ENCODE results near the gene CDC73. TPM values are rescaled to one million over a fixed set of nuclear protein-coding genes. Genes with fewer than 3 reads are reported as not detected.

The CDC73 gene
- total and polyA plus RNA-seq, 9 of the 15 experiments (the other 6 are each of a cell fraction or from before 2014, with no cell fraction given), result 19.0 to 61.7 (median 30.1) TPM

GRCh38 chr1:193103759-193104501 lies 17.9 kb upstream of the CDC73 start:
- Histone ChIP-seq H3K36me3 (ENCODE audit: control insufficient read depth, insufficient read depth, low read length) (peaks cover 35% of the 10 kb centered on the region), H4K20me1 (replicated peaks; ENCODE audit: control insufficient read depth, insufficient read depth, low read length) (no peaks in the 10 kb centered on the region), H3K9ac (ENCODE audit: insufficient read depth in 1 of 2, low read depth in 2 of 2, low read length in 2 of 2) (peak overlapping the region; percentile 83 to 94), H3K4me2 (ENCODE audit: insufficient read depth, low read length) (peak overlapping the region; percentile 82), H3K9me1 (ENCODE audit: control insufficient read depth, insufficient read depth, low read length) (no peaks in the 10 kb centered on the region), H3K4me1 (replicated peaks in 1 of 2; ENCODE audit: control insufficient read depth in 2 of 2, insufficient read depth in 2 of 2, low read length in 2 of 2) (peaks cover 10 to 18% of the 10 kb centered on the region in 2 experiments; a peak in 4 of 5 replicates), H3K4me3 (peak overlapping the region; percentile 73), H3K27ac (ENCODE audit: extremely low read depth, low read depth, low read length) (peak overlapping the region; percentile 79), H3K9me3 (replicated peaks; ENCODE audit: control insufficient read depth, insufficient read depth, low read depth, low read length) (no peaks in the 10 kb centered on the region), H3K79me2 (ENCODE audit: control insufficient read depth, insufficient read depth, low read length) (peaks cover 40% of the 10 kb centered on the region), H3K27me3 (ENCODE audit: control insufficient read depth in 2 of 2, insufficient read depth in 2 of 2, low read length in 2 of 2) (no peaks in the 10 kb centered on the region), H2AFZ (ENCODE audit: low read depth, low read length) (peak overlapping the region; percentile 88)
- no TSS peak for BruUV-seq (replicated peaks)
- ATAC-seq (peak; percentile 20), DNase-seq (ENCODE audit: extremely low read depth in 1 of 4, low spot score in 3 of 4) (peak in 1 of 4 experiments; percentile 51), FAIRE-seq (peak; percentile 29)
- in situ Hi-C loops (cut with MboI) (no loop called here), intact Hi-C loops (cut with micrococcal nuclease) (loop anchor here (1.0 to 2.0 kb wide), 2 partner anchors 33 to 45 kb away; partner anchors contain the start of genes RO60 and UCHL5)
- 8% methylated on average over 9 of the region's 9 CpGs for WGBS (ENCODE audit: insufficient coverage, low coverage, missing lambda C conversion rate)
- CTCF ChIA-PET (ENCODE audit: low intra/inter-chr PET ratio), result no interaction called here
- POLR2A ChIA-PET, result interaction anchor here (0.7 to 4.9 kb wide), 13 partner anchors 10 to 146 kb away, joined by 3 to 29 read pairs (median 6); partner anchors contain the start of genes CDC73, RO60 and UCHL5
- TF ChIP-seq DPF2 (IDR thresholded peaks at IDR 0.05) (peak; percentile 47; the same call in 1 of the 2 replicates), HMBOX1 (IDR thresholded peaks at IDR 0.05) (peak; percentile 74), RBM22 (IDR thresholded peaks at IDR 0.05; ENCODE audit: low read depth, low read length, poor library complexity, severe bottlenecking) (no peak), SMARCE1 (IDR thresholded peaks at IDR 0.05) (peak; percentile 48; the same call in 1 of the 2 replicates), ZKSCAN1 (IDR thresholded peaks at IDR 0.05; ENCODE audit: low read depth, low read length) (peak; percentile 93; the same call in 1 of the 2 replicates), SMARCA5 (IDR thresholded peaks at IDR 0.05) (peak; percentile 86; the same call in 1 of the 2 replicates), ADNP (tag; IDR thresholded peaks at IDR 0.05) (0 out of 2 replicates have a peak, but pooled peaks have one; percentile 42), ZKSCAN8 (CRISPR knock-in tag; IDR thresholded peaks at IDR 0.05) (peak; percentile 99), RCOR1 (IDR thresholded peaks at IDR 0.05; ENCODE audit: borderline replicate concordance in 1 of 2, low read depth in 2 of 2, low read length in 2 of 2) (peak in 1 of 2 experiments; percentile 6; a peak in 1 of 4 replicates), CREB3L1 (IDR thresholded peaks at IDR 0.05; ENCODE audit: borderline replicate concordance, low read depth) (0 out of 2 replicates have a peak, but pooled peaks have one; percentile 18), MECOM (CRISPR knock-in tag; IDR thresholded peaks at IDR 0.05) (0 out of 2 replicates have a peak, but pooled peaks have one; percentile 24), ZFP36 (IDR thresholded peaks at IDR 0.05; ENCODE audit: low read depth, low read length, partially characterized antibody) (peak; percentile 64), CSDE1 (IDR thresholded peaks at IDR 0.05) (0 out of 4 replicates have a peak, but pooled peaks of 1 of the 2 experiments have one; percentile 11), SMARCA4 (IDR thresholded peaks at IDR 0.05) (peak; percentile 34; the same call in 1 of the 2 replicates), POLR2B (IDR thresholded peaks at IDR 0.05; ENCODE audit: low read depth, partially characterized antibody) (no peak), BCOR (IDR thresholded peaks at IDR 0.05) (peak; percentile 60; the same call in 1 of the 2 replicates), KDM1A (IDR thresholded peaks at IDR 0.05) (peak in 1 of 2 experiments; percentile 46; a peak in 1 of 4 replicates), PCBP2 (IDR thresholded peaks at IDR 0.05; ENCODE audit: low read depth, low read length, poor library complexity, severe bottlenecking) (no peak), EP400 (IDR thresholded peaks at IDR 0.05) (peak; percentile 3; the same call in 1 of the 2 replicates), LCOR (CRISPR knock-in tag; IDR thresholded peaks at IDR 0.05) (0 out of 2 replicates have a peak, but pooled peaks have one; percentile 27)
